GM15510 (cell line): Measurements from ENCODE around the gene SLC7A6.

ENCODE experiments used
- POLR2A ChIP-seq: IDR thresholded peaks from 3 replicates; pipeline ENCODE4 v1.6.1; 2011; ENCODE audit warnings: borderline replicate concordance; ENCODE audit not compliant: insufficient read length; ENCODE audit errors: extremely low read depth

Gene SLC7A6

DNA sequence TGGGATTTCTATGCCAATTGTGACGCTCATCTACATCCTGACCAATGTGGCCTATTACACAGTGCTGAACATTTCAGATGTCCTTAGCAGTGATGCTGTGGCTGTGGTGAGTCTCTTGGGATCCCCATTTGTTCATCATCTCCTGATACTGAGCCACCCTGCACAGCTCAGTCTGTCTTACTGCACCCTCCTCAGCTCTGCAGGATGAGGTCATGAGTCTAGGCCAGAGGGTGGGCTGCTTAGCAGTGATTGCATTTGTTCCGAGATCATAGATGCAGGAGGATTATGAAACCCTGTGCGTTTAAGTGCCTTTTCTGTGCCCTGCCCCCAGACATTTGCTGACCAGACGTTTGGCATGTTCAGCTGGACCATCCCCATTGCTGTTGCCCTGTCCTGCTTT, 26.9 kb downstream of the SLC7A6 start:
- TF ChIP-seq POLR2A = no peak

DNA sequence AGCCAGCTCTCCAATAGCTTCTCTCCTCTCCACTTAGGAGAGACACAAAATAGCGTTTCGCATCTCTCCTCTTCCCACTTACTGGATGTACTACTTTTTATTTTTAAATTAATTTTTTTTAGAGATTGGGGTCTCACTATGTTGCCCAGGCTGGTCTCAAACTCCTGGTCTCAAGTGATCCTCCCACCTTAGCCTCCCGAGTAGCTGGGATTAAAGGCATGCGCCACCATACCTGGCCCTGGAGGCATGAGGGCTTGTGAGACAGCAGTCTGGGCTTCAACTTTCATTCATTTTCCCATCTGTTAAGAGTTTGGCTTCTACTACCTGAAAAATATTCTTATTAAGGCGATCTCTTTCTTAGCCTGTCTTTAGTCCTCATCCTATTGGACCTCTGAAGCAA, 28.1 kb downstream of the SLC7A6 start:
- TF ChIP-seq POLR2A = no peak

GRCh38 chr16:68296291-68296690, 32.0 kb downstream of the SLC7A6 start:
- TF ChIP-seq POLR2A = no peak

DNA sequence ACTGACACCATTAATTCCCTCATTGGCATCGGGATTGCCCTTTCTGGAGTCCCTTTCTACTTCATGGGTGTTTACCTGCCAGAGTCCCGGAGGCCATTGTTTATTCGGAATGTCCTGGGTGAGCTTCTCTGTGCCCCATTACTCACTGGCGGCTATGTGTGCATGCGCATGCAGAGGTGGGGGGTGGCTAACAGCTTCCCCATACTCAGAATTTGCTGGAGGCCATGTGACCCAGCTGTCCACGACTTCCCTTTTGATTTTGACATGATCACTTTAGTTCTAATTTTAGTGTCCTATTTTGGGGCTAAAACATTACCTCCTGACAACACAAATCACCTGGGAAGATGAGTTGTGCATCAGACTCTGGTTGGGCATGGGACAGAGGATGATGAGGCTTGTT, 32.4 kb downstream of the SLC7A6 start:
- TF ChIP-seq POLR2A = no peak

DNA sequence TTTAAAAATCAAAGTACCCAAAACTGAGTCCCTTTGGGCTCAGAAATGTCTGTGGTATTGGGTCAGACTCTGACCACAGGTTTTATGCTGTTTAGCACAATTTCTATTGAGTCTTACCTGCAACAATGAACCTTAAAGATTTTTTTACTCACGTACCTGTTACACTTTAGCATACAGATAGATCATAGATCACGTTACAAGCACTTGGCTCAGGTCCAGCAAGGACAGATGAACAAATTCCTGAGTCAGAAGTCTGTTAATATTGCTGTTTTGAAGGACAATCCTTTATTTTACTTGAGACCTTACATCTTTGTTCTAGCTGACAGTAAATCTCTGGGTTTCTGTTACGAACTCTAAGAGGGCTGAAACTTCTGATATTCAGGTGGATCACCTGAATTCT, 33.6 kb downstream of the SLC7A6 start:
- no peak for TF ChIP-seq POLR2A

GRCh38 chr16:68298312-68298711, 34.0 kb downstream of the SLC7A6 start:
- no peak for TF ChIP-seq POLR2A

DNA sequence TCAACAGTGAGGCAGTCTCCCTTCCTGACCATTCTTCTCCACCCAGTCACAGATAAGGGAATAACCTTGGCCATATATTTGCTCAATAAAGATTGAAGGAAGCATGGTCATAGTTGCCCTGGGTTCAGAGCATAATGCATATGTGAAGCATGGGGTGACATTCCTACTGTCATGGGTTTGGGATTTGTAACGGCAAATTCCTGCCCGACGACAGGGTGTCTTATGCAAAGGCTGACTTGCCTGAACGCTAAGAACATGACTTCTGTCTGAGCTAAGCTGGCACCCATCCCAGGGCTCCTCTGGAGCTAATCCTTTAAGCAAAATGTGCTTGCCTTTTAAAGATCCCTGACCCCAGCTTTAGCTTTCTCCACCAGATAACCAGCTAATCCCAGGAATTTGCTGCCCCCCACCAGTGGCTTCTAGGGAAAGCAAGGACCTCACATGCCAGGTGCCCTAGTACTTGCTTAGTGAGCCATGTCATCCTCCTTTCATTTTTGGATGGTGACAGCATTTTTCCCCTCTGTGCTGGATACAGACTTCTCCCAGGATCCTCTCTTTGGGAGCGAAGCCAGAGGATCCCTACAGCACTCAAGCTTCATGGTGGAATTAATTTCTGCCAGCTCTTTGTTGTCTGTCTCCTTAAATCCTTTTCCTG, 34.7 kb downstream of the SLC7A6 start:
- TF ChIP-seq POLR2A = no peak

GRCh38 chr16:68299571-68300453, 35.5 kb downstream of the SLC7A6 start:
- no peak for TF ChIP-seq POLR2A

DNA sequence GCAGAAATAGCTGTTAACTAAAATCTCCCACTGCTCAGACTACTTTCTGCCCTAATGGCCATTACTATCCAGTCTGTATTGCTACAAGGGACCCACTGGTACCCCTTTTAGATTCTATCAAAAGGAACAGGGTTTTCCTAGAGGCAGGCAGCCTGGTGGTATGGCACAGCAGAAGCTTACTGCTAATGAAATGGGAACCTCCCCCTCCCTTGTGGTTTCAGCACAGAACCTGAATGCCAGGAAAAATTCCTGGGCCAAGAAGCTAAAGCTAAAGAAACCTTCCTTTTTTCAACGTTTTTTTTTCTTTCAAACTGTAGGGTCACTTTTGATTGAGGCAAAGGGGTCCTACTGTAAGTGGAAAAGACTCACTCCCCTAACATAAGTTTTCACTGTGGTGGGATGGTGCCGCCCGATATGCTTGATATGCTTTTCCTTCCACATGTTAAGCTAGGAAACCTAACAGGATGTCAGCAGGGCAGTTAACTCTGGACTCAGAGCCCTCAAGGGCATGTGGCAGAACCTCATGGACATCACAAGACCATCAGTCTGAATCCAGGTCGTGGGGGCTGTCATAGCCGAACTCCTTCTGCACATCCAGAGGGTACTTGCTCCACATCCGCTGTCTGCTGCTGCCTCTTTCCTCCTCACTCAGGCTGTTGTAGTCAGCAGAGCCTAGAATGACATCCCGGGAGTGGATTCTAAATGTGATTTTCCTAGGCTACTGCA, 36.6 kb downstream of the SLC7A6 start:
- TF ChIP-seq POLR2A = no peak

DNA sequence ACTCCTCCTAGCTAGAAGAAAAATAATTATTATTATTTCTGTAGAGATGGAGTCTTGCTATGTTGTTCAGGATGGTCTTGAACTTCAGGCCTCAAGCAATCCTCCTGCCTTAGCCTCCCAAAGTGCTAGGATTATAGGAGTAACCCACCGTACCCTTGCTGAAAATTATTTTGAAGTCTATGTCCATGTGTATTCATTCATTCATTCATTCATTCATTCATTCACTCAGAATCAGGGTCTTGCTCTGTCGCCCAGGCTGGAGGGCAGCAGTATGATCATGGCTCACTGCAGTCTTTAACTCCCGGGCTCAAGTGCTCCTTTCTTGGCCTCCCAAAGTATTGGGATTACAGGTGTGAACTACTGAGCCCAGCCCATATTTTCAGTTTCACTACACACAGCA, 42.3 kb downstream of the SLC7A6 start:
- TF ChIP-seq POLR2A = no peak

DNA sequence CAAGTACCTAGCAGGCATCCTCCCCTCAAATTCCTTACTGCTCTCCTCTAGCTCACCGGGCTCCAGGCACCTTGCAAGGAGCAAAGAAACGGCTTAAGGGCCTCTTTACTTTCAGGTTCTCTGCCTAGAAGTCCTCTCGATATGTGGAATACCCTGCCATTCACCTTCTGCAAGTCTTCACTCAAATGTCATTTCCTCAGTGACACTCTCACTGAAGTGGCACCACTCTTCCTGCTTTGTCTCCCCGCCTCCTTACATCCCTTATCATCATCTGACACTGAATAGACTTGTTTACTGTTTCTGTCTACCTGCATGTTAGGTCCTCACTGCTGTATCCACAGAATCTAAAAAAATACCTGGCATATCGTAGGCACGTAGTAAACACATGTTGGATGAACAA, 45.5 kb downstream of the SLC7A6 start:
- no peak for TF ChIP-seq POLR2A

- TF ChIP-seq POLR2A = no peak
Observed at GRCh38 chr16:68310437-68310773, 46.1 kb downstream of the SLC7A6 start.

DNA sequence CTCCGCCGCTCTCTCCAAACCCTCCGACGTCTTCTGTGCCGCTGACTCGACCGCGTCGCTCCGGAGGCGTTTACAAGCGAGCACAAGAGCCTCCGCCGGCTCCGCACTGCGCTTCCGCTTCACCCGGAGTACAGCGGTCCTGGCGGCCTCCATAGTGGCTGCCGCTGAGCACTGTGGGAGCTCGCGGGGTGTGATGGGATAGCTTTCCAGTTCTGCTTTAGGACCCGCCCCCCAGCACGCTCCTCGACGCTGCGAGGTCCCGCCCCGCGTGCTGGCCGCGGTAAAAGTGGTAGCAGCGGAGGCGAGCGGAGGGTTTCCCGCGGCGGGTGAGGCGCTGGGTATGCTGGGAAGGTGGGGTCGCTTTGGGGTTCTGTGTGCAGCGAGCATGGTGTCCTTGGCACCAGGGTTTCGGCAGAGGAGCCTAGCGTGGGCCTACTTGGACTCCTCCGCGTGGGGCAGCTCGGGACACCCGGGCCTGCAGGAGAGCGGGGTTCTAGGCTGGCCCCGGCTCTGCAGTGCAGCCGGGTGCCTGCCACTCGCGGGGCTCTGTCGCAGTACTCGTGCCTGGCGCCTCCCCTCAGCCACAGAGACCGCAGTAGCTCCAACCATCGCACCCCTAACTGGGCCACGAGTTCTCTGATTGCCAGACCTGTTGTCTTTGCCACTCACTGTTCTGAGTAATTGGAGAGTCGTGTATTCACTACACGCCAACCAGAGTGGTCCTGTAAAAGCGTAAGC, 46.6 kb downstream of the SLC7A6 start, which contains the start of the genes PRMT7 and SLC7A6OS:
PRMT7 (plus strand) TSS at position 246 of the 738 bp plus-strand sequence. CDS start 4,961 bp downstream, outside the sequence.
SLC7A6OS (minus strand) TSS at position 173 of the 738 bp plus-strand sequence; CDS start at position 153, 20 bp downstream.
- TF ChIP-seq POLR2A = peak; percentile 88

GRCh38 chr16:68313116-68313515, 48.8 kb downstream of the SLC7A6 start:
- no peak for TF ChIP-seq POLR2A
